Endodermal cell (in vitro differentiated cells): ENCODE measurements around the gene SMARCA4. TPM values are rescaled to one million over a fixed set of nuclear protein-coding genes. Genes with fewer than 3 reads are reported as not detected.

Experiments
- DNase-seq: peaks from one replicate; pipeline ENCODE4 v3.0.0-alpha.2; 2017
- H3K27ac ChIP-seq: 2 replicates; pipeline ENCODE4 v1.5.1; 2013; ENCODE audit warnings: mild to moderate bottlenecking, low read depth, low read length, moderate library complexity
- H3K27me3 ChIP-seq: 2 replicates; pipeline ENCODE4 v1.6.1; 2013; ENCODE audit warnings: mild to moderate bottlenecking, low read length, moderate library complexity; ENCODE audit not compliant: insufficient read depth, control insufficient read depth, poor library complexity, severe bottlenecking
- H3K36me3 ChIP-seq: 2 replicates; pipeline ENCODE4 v1.7.0; 2013; ENCODE audit warnings: mild to moderate bottlenecking, low read length, moderate library complexity; ENCODE audit not compliant: control insufficient read depth, insufficient read depth
- H3K4me1 ChIP-seq: one replicate; pipeline ENCODE4 v1.7.0; 2013; ENCODE audit warnings: low read length; ENCODE audit not compliant: control insufficient read depth, insufficient read depth
- H3K4me3 ChIP-seq: 2 replicates; pipeline ENCODE4 v1.5.1; 2013; ENCODE audit warnings: mild to moderate bottlenecking, low read length, moderate library complexity
- H3K9ac ChIP-seq: 2 replicates; pipeline ENCODE4 v1.6.1; 2013; ENCODE audit warnings: mild to moderate bottlenecking, low read length, moderate library complexity; ENCODE audit not compliant: poor library complexity, severe bottlenecking; ENCODE audit errors: extremely low read depth
- H3K9me3 ChIP-seq: 2 replicates; pipeline ENCODE4 v1.6.1; 2013; ENCODE audit warnings: mild to moderate bottlenecking, low read length, moderate library complexity; ENCODE audit not compliant: control insufficient read depth
- H3K27ac Mint-ChIP-seq: 2 replicates; pipeline ENCODE4 v1.8.0; 2020; ENCODE audit warnings: mixed read lengths
- H3K27me3 Mint-ChIP-seq: 2 replicates; pipeline ENCODE4 v1.8.0; 2021; ENCODE audit warnings: mild to moderate bottlenecking, mixed read lengths; ENCODE audit not compliant: insufficient read depth
- H3K36me3 Mint-ChIP-seq: 2 replicates; pipeline ENCODE4 v1.8.0; 2020; ENCODE audit warnings: low read depth, mixed read lengths
- H3K4me1 Mint-ChIP-seq: 2 replicates; pipeline ENCODE4 v1.8.0; 2020; ENCODE audit warnings: mixed read lengths
- H3K4me3 Mint-ChIP-seq: 2 replicates; pipeline ENCODE4 v1.8.0; 2020; ENCODE audit warnings: mild to moderate bottlenecking, moderate library complexity, mixed read lengths
- H3K9me3 Mint-ChIP-seq: 2 replicates; pipeline ENCODE4 v1.8.0; 2020; ENCODE audit warnings: mild to moderate bottlenecking, mixed read lengths
- WGBS, 2 experiments: methylation state at CpG; one replicate each; pipeline versions ENCODE4 v1.1.5 to v1.1.7; 2013; ENCODE audit warnings: missing lambda C conversion rate in 2 of 2, mixed read lengths in 1 of 2; ENCODE audit not compliant: insufficient coverage in 1 of 2, insufficient read length in 1 of 2; 5-methylcytosine and 5-hydroxymethylcytosine counted together
- total RNA-seq, 2 donors: library from RNA; stranded (reverse); fragmentation: NEBNext Ultra II Directional in 1 of 2; extraction: Animal tissue kit (Norgen Biotek cat#: 25700) in 1 of 2; gene quantifications; 2 replicates in 1 of 2; 3 replicates in 1 of 2; pipeline ENCODE4 v1.2.1, GENCODE V29; 2021
- TF ChIP-seq, protein P1 (sequence below): fragments of 200-600 bp; sonication (generic); conservative IDR thresholded peaks from 2 replicates; pipeline ENCODE4 v1.5.0; 2021; ENCODE audit warnings: antibody characterized with exemption, mild to moderate bottlenecking

The SMARCA4 gene
- total RNA-seq, 2 donors from 2014 or later = 290 to 292 TPM

GRCh38 chr19:10968527-10969135, 7.8 kb downstream of the SMARCA4 start:
- no peaks in the 10 kb centered on the region for H3K27me3 ChIP-seq
- Mint-ChIP-seq H3K27me3 (no peaks in the 10 kb centered on the region), H3K36me3 (peaks cover 26% of the 10 kb centered on the region), H3K27ac (peak overlapping the region; percentile 40), H3K4me1 (peaks cover 14% of the 10 kb centered on the region), H3K4me3 (no peak overlapping the region), H3K9me3 (no peaks in the 10 kb centered on the region)
- H3K27ac ChIP-seq = peak overlapping the region; percentile 36
- no peak overlapping the region for H3K9ac ChIP-seq
- TF ChIP-seq, protein P1, sequence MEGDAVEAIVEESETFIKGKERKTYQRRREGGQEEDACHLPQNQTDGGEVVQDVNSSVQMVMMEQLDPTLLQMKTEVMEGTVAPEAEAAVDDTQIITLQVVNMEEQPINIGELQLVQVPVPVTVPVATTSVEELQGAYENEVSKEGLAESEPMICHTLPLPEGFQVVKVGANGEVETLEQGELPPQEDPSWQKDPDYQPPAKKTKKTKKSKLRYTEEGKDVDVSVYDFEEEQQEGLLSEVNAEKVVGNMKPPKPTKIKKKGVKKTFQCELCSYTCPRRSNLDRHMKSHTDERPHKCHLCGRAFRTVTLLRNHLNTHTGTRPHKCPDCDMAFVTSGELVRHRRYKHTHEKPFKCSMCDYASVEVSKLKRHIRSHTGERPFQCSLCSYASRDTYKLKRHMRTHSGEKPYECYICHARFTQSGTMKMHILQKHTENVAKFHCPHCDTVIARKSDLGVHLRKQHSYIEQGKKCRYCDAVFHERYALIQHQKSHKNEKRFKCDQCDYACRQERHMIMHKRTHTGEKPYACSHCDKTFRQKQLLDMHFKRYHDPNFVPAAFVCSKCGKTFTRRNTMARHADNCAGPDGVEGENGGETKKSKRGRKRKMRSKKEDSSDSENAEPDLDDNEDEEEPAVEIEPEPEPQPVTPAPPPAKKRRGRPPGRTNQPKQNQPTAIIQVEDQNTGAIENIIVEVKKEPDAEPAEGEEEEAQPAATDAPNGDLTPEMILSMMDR = no peak
- 91 to 93% methylated on average over 8 to 10 of the region's 10 CpGs for WGBS, 2 experiments
- DNase-seq = no peak
- H3K36me3 ChIP-seq = peaks cover 14% of the 10 kb centered on the region
- H3K4me3 ChIP-seq = no peak overlapping the region
- H3K4me1 ChIP-seq = no peaks in the 10 kb centered on the region
- H3K9me3 ChIP-seq = no peaks in the 10 kb centered on the region

DNA sequence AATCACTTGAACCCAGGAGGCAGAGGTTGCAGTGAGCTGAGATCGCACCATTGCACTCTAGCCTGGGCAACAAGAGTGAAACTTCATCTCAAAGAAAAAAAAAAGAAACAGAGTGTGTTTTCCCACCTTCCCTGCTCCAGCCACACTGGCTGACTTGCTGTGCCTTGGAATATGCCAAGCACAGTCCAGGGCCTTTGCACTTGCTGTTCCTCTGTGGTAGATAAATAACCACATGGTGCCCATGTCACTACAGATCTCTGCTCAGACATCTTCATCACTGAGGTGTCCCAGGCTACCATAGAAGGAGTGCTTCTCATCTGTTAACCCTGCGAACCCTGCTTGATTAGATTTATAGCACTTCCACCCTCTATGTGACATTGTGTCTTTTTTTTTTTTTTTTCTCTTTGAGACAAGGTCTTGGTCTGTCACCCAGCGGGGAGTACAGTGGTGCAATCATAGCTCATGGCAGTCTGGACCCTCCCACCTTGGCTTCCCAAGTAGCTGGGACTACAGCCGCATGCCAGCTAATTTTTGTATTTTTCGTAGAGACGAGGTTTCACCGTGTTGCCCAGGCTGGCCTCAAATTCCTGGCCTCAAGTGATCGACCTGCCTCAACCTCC, 10.4 kb downstream of the SMARCA4 start:
- TF ChIP-seq, protein P1 = no peak
- Histone ChIP-seq H3K9ac (no peak overlapping the region), H3K27me3 (no peaks in the 10 kb centered on the region), H3K27ac (no peak overlapping the region), H3K4me3 (no peak overlapping the region), H3K36me3 (peaks cover 10% of the 10 kb centered on the region), H3K4me1 (no peaks in the 10 kb centered on the region), H3K9me3 (no peaks in the 10 kb centered on the region)
- 85 to 94% methylated on average over 3 to 8 of the region's 8 CpGs for WGBS, 2 experiments
- Mint-ChIP-seq H3K36me3 (peaks cover 29% of the 10 kb centered on the region), H3K27me3 (no peaks in the 10 kb centered on the region), H3K27ac (peak overlapping the region; percentile 19), H3K4me1 (peaks cover 18% of the 10 kb centered on the region), H3K9me3 (no peaks in the 10 kb centered on the region), H3K4me3 (no peak overlapping the region)
- DNase-seq = no peak

DNA sequence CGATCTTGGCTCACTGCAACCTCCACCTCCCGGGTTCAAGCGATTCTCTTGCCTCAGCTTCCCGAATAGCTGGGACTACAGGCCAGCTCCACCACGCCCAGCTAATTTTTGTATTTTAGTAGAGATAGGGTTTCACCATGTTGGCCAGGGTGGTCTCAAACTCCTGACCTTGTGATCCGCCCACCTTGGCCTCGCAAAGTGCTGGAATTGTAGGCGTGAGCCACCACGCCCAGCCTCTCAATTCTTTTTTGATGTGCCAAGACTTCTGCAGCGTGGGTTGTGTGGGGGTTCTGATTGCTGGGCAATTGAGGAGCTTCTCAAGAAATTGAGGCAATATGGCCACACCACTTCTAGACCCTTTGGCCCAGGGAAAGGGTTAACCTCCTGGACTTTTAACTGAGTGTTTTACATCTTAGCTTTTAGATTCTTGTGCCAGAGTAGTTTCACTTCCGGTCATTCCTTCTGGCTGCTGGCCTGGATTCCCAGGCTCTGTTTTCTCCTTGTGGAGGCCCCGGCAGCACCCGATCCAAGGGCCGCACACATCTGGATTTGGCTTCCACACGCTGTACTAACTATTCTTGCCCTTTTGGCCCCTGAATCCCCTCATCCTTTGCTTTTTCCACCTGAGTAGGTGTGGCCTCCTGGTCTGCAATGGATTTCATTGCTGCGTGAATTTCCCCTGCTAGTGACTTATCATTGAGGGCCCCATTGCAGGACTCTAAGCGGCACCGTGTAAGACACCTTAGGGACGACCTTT, 14.7 kb downstream of the SMARCA4 start:
- Mint-ChIP-seq H3K27me3 (no peaks in the 10 kb centered on the region), H3K4me3 (no peak overlapping the region), H3K36me3 (peaks cover 41% of the 10 kb centered on the region), H3K4me1 (peaks cover 13% of the 10 kb centered on the region), H3K27ac (peak overlapping the region; percentile 85), H3K9me3 (no peaks in the 10 kb centered on the region)
- Histone ChIP-seq H3K9ac (no peak overlapping the region), H3K4me3 (no peak overlapping the region), H3K4me1 (no peaks in the 10 kb centered on the region), H3K9me3 (no peaks in the 10 kb centered on the region), H3K27me3 (no peaks in the 10 kb centered on the region), H3K27ac (no peak overlapping the region), H3K36me3 (peaks cover 30% of the 10 kb centered on the region)
- TF ChIP-seq, protein P1 = no peak
- 93 to 96% methylated on average over 19 of the region's 19 CpGs for WGBS, 2 experiments
- DNase-seq = no peak
